Measurements from ENCODE around the gene GMCL2.

DNA sequence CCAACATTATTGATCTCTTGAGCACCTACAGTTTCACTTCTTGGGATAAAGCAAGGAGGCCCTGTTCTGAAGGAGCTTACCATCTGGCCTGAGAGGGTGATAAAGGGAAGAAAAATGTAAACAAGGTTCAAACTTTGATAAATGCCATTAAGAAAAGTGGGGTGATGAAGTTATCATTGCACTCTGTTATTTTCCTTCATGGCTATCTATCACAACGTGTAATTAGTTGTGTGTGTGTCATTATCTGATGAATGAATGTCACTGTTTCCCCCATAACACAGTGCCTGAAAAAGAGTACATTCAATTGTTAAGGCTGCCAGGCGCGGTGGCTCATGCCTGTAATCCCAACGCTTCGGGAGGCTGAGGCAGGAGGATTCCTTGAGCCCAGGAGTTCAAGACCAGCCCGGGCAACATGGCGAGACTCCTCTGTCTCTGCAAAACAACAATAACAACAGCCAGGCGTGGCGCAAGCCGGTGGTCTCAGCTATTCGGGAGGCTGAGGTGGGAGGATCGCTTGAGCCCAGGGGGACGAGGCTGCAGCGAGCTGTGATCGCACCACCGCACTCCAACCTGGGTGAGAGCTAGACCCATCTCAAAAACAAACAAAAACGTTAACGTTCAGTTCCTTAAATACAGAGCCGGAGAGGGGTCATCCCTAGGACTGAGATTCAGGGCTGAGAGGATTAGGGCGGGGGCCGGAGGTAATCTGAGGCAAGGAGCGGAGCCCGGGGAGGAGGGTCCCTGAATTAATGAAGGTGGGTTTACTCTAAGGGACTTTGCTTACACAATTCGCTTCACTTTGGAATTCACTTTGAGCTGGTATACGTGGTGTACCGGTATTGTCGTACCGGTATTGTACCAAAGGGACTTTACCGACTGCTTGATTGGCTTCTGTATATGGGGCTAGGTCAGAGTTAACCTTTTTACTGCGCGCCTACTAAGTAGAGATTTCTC lies 34.4 kb downstream of the GMCL2 start:
- TF ChIP-seq, protein P1, sequence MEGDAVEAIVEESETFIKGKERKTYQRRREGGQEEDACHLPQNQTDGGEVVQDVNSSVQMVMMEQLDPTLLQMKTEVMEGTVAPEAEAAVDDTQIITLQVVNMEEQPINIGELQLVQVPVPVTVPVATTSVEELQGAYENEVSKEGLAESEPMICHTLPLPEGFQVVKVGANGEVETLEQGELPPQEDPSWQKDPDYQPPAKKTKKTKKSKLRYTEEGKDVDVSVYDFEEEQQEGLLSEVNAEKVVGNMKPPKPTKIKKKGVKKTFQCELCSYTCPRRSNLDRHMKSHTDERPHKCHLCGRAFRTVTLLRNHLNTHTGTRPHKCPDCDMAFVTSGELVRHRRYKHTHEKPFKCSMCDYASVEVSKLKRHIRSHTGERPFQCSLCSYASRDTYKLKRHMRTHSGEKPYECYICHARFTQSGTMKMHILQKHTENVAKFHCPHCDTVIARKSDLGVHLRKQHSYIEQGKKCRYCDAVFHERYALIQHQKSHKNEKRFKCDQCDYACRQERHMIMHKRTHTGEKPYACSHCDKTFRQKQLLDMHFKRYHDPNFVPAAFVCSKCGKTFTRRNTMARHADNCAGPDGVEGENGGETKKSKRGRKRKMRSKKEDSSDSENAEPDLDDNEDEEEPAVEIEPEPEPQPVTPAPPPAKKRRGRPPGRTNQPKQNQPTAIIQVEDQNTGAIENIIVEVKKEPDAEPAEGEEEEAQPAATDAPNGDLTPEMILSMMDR (IDR thresholded peaks at IDR 0.05) = no peak
- TF ChIP-seq POLR2A (IDR thresholded peaks at IDR 0.05) (no peak), EP300 (IDR thresholded peaks at IDR 0.05) (no peak)

Measured in gastroesophageal sphincter (tissue), 3 donors.